SW 1271 (cell line): ENCODE measurements around the gene SLCO2A1.

ENCODE experiments used
- DNase-seq, 2 experiments: peaks; one replicate each; lab custom pipeline; 2025; lab: John Stamatoyannopoulos, UW

SLCO2A1 gene

DNA sequence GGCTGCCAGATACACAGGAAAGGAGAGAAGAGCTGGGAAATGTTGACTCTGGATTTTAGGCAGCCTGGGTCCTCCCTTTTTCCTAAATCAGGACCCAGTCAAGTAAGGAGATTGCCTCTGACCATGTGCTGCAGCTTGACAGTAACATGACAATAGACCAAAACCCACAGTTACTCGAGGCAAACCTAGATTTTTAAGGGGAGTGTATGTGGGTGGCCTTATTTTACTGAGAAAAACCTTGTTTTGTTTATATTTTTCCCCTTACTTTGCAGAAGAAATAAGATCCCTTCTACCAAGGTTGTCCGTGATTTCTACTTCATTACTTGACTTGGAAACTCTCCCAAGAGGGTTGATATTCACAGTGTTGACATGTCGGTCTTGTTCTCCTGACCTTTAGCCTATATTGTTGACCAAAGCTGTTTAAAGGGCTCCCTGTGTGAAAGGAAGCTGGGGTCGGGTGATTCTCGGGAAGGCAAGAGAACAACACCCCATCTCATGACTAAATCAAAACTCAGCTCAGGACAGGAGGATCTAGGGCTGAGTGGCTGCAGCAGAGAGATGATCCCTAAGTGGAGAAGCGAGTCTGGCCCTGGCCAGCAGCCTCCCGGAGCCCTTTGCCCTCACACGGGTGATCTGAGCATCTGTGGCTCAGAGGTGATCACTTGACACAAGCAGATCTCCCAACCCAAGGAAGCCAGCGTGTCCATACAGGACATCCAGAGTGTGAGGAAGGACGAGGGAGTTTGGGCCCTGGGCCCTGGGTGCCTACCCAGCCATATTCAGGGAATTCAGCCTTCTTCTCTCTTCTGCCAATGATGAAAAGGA, 31.0 kb upstream of the SLCO2A1 start:
- no peak for DNase-seq

DNA sequence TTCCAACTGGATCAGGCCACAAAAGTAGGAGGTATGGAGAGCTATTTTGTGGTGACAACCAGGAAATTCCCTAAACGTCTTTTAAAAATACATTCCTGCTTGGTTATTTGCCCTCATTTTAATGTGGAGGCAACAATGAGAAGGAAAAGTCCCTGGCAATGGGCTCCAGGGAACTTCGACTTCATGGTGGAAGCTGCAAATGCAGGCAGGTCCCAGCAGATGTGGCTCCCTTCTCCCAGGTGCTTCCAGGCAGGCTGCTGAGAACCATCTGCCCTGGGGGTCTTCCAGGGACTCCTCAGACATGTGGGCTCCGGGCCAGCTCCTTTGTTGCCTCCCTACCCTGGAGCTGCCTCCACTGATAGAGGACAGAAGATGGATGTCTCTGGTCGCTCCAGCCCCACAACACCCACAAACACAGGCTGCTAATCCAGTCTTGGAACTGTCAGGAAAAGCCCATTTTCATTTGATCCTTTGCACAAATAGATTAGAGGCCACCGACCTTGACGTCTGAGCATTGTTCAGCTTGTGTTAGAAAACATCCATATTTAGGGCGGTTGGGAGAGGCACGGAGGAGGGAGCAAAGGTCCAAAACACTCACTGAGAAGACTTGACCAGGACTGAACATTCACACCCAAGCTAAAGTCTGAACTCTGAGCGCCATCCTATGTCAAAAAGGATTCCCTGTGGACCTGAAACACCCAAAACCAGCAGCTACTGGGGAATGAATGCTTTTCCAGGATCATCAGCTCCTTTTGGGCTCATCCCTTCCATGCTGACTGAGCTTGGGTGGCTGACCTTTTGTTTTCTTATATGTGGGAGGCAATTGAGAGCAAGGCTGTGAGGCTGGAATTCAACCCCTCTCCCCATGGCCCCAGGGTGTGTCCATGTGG, 30.2 kb upstream of the SLCO2A1 start:
- DNase-seq: no peak

DNA sequence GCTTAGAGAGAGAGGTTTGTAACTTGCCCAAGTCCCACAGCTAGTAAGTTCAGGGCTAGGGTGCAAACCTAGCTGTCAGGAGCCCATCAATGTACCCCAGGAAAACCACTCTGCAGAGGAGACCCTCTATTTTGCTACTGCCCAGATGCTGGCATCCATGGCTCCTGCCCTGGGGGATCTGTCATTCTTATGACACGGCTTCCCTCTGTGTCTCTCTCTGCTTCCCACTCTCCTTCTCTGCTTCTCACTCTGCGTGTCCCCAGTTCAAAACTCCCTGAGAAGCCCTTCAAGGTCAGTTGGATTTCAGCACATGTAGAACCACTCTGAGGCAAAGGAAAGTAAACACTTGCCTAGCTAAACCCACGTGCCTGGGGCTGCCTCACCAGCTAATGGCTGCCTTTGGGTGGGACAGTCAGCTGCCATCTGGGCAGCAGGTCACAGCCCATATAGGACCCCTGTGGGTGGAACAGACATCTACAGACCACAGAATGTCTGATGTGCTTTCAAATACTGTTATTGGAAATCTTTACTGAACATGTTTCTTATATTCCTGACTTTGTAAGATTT, 29.4 kb upstream of the SLCO2A1 start:
- DNase-seq: no peak

DNA sequence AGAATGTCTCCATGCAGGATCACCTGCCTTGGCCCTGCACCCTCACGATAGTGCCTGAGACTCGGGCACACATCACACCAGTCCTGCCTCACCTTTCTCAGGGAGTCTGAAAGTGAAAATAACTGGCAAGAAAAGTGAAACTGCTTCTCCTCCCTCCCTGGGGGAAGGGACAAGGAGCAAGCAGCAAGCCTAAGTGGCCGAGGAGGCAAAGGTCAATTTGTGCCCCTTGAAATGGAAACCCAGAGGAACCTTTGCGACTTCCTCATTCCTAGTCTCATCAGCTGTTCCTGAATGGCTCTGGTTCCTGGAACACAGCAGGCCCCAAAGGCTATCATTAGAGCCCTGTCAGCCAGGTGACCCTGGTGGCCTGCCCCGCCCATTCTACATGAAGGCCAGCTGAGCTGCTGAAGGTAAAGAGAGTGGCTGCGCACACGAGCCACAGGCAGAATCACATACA, 28.0 kb upstream of the SLCO2A1 start:
- no peak for DNase-seq

DNA sequence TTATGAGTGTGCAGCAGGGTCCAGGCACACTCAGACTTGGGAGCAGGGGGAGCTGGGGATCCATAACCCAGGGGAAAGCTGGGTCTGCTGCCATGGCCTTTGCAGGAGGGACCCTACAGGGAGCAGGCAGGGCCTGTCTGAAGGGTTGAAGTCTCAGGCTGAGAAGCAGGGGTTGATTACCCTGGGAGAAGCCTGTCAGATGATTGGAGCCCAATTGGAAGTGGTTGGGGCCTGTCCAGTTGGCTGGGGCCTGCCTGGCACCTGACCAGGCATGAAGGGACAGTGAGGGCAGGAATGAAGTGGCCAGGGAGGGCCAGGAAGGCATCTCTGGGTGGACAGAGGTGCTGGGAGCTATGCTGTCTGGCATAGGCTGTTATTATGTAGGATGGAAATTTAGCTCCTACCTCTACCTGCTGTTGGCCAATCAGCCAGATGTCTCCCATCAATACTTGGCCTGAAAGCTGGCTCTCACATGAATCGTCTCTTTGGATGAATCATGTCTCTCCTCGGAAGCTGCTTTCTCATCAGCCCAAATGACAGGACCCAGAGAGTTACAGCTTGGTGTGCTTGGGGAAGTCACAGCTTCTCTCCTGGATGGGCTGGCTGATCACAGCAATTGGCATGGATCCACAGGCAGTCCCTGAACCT, 27.4 kb upstream of the SLCO2A1 start:
- no peak for DNase-seq

DNA sequence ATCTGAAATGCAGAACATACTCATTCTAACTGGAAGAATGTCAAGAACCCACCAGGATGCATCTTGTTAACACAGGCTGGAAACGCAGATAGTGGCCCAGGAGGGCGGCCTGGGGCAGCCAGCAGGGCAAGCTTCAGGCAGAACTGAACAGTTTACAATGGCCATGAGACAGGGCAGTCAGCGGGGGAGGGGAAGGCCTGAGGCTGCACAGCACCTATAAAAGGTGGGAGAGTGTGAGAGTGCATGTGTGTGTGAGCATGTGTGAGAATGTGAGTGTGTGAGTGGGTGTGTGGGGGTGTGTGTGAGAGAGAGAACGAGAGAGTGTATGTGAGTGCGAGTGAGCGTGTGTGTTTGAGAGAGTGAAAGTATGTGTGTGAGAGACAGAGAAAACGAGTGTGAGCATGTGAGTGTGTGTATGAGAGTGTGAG, 26.8 kb upstream of the SLCO2A1 start:
- DNase-seq: no peak

DNA sequence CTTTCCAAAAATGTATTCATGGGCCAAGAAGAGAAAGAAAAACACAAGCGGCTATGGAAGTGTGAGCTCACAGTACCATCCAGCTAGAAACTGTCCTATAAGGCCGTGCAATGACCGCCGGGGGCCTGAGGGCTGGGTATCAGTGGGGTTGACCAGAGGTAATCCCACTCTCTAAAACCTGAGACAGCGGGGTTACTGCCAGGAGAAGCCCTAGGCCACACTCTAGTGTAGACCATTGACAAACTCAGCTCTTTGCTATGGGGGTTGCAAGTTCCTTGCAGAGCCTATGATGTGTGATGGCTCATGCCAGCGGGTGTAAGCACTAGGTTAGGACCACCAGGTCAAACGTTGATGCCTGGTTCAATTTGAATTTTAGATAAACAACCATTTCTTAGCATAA, 25.9 kb upstream of the SLCO2A1 start:
- DNase-seq: no peak

DNA sequence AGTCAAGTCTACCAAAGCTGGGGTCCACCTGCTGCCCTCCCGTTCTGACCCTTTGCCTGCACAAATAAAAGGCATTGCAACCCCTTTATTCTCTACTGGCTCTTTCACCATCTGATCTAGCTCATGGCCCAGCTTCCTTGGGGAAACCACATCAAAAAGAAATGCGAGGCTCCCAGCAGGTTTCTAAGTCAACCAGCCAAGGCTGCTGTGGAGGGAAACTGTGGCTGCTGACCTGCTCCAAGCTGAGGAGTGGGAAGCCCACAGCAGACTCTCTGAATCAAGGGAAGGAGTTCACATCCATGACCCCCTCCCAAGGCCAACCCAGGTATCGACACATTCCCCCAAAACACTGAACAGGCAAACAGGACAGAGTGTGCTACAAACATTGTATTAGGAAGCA, 25.2 kb upstream of the SLCO2A1 start:
- no peak for DNase-seq

DNA sequence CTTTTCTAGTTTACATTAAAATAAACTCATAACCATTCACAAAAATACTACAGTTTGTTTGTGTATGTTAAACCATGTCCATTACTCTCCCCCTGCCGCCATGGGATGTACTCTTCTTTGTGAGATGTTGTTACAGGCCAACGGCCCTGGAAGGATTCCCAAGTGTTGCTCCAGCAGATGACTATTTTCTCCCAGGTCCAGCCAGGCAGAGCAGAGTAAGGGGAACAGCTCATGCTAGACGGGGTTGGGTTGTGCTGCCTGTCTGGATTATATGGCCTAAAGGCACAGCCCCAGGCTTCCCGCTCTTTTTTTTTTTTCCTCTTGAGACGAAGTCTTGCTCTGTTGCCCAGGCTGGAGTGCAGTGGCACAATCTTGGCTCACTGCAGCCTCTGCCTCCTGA, 24.5 kb upstream of the SLCO2A1 start:
- DNase-seq: no peak

DNA sequence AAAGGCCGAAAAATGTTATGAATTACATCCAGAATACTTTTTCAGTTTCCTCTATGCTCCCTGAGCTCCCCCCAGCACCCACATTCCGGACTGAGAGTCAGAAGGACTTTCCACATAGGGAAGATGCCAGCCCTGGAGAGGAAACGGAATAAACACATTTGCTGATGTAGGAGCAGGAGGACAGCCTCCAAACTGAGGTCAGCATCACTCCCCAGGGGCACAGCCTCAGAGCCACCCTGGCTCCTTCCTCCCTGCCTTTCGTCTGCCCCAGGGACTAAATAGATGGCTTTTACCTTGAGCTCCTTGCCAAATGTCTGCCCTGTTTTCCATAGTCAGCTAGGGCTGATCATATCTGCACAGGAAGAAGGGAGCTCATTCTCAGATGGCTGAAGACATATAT, 22.6 kb upstream of the SLCO2A1 start:
- no peak for DNase-seq

DNA sequence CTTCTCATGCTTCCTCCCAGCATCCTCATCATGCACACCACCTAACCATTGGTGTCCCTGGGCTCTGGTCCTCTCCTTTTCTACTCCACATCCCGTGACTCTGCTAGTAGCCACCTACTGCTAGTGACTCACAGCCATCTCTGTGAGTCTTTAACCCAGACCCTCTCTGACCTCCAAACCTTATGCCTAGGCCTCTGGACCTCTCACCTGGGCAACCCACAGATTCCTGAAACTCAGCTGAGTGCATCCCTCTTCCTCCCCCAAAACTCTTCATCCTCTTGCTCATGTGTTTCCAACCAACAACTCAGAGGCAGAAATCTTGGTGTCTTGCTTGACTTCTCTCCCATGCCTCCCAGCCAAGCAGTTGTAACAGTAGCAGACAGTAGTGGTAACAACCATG, 20.0 kb upstream of the SLCO2A1 start:
- no peak for DNase-seq

DNA sequence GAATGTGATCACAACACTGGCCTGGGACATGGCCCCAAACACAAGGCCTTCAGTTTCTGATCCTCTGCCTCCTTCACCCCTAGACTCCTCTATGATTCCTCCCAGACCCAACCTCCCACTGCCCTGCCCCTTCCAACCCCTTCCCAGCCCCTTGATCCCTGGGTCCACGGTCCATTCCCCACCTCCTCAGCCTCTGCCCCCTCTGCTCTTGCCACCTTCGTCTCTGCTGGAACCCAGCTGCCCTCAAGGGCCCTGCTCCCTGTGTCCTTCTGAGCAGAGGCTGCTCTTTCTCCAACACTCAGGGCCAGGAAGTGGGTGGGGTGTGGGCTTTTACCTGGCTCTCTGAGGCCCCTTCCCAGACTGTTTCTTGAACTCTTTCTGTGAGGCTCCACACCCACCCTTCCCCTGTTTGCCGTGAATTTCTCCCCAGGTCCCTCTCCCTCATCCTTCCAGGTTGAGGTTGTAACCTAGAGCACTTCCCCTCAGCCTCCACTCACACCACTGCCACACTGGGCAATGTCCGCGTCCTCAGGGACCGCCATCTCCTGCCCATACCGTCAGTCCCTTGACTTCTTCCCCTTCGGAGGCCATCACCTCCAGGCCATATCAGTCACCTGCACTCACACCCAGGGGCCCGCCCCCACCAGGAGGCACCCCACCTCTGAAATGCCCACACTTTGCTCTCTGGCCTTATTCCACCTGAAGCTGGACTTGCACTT, 18.7 kb upstream of the SLCO2A1 start:
- DNase-seq: no peak

DNA sequence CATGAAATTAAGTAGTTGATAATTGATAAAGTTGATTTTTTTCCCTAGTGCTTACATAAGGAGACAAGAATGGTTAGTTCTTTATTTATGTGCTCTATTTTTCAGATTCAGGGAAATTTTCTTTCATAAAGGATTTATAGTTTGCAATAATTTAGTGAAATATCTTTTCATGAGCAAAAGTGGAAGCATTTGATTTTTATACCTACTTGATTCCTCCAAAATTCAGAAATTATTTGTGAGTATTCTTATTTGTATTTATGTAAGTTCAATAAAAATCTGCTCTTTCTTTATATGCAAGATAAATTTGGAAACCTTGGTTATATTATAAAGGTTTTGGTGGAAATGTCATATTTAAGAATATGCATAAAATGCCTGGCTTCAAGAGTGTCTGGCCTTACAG, 14.7 kb upstream of the SLCO2A1 start:
- DNase-seq: no peak

DNA sequence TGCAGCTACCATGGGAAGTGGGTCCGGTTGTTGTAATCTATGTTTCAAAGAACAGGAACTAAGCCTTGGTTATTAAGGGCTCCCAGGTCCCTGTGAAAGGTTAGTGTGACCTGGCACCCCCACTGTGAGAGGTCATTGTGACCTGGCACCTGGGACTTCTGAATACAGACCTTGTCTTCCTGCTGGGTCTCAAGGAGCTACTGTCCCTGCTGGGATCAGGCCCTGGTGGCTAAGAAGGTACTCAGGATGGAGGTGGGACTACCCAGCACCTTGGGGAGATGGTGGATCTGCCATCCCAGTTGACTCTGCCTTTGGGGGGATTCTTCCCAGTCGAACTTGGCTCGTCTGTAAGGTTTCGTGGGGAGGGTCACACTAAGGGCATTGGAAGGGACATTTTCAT, 10.3 kb upstream of the SLCO2A1 start:
- no peak for DNase-seq

DNA sequence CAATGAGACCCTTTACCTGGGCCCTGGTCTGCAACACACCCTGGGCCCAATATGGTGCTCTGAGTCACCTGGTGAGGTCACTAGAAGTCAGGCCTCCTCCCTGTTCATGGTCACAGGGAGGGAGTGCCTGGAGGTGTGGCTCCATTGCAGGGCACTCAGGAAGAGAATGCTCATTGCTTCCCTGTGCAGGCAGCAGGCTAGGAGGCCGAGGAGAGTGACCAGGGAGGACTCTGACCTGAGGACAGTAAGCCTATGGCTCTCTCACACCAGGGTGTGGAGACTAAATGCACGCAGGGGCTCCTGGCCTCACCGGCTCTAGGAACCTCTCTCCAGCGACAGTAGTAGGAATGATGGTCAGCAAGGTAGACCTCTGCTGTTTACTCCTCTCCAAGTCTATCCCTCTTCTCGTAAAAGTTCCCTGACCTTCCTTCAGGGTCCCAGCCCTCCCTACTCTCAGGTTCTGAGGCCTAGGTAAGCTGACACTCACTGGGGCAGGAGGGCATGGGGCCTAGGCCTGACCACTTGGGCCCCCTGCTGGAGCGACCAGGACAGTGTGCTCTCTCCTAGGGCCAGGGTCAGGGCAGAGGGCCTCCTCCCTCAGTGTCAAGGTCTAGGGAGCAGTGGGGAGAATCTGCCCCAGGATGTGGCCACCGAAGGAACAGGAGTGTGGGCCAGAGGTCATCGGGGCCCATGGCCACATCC, 9.6 kb upstream of the SLCO2A1 start:
- DNase-seq: no peak

DNA sequence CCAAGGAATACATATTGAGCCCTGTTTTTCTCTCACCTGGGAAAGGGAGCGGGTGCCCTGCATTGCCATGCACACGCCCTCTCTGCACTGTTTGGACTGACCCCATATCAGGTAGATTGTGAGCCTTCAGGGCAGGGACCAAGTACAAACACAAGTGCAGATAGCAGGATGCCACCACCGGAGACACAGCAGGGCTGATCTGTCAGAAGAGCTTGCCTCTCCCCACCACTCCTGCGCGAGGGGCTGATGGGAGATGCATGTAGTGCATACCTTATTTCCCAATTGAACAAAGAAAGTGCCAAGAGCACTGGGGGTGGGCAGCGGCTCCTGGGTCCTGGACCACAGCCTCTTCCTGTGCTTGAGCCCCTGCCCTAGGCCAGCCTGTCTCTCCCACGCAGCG, 9.0 kb upstream of the SLCO2A1 start:
- no peak for DNase-seq

DNA sequence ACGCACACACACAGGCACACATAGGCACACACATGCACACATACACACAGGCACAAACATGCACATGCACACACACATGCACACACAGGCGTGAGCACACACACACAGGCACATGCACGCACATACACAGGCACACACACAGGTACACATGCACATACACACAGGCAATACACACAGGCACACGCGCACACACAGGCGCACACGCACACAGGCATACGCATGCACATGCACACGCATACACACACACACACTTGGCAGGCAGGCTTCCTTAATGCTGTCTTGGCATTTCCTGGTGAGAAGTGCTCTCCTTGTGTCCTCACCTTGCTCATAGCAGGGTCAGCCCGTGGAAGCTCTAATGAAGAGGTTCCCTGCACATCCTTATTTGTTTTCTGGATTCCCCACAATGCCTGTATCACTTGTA, 8.4 kb upstream of the SLCO2A1 start:
- no peak for DNase-seq

DNA sequence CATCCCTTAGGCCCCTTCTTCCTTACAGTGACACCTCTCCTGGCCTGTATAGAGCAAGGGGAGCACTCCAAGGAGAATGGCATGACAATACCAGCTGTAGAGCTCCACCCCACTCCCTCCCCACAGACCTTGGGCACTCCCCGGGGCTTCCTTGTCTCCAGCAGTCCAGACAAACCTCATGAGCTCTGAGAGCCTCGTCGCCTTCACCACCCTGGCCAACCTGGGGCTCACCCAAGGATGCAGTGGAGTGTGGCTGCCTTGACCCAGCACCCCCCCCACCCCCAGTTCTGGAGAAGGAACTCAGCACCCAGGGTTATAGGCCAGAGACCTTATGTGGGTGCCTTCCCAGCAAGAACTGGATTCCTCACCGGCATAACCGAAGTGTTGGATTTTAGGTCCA, 7.4 kb upstream of the SLCO2A1 start:
- DNase-seq: no peak

DNA sequence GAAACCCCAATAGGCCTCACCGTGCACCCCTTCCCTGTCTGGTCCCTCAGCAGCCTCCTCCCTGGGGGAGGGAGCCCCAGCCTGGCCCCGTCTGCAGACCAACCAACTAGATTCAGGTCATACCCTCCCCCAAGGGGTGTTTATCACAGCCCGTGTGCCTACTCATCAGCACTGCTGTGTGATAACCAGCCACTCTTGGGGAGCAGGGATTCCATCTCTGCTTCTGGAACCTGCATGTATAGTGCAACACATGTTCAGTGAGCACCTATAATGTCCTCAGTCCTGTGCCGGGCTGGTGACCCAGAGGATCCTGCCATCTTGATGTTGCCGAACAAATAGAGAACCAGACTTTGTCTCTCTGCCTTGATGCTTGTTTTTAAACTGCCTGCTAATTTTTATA, 6.6 kb upstream of the SLCO2A1 start:
- DNase-seq: no peak

DNA sequence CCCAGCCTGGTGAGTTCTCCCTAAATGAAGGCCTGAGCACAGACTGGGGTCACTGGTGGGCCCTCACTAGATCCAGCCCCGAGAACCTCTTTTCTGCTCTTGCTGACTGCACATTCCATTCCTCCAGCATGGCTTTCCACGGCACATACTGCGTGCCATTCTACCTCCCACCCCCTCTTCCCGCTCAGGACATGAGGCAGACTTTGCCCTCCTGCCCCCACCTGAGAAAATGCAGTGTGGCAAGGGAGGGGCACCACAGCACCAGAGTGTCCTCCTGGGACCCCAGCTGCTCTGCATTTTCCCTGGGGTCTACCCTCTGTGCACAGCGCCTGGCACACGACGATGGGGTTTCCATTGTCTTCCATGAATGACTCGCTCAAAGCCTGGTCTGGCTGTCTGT, 6.1 kb upstream of the SLCO2A1 start:
- no peak for DNase-seq
